Measurements from ENCODE around the gene MLX.
A peak's percentile ranks its signal among the peaks of the same experiment; 100 is the strongest.
"Not testable (repeated sequence)": the region's sequence is repeated elsewhere in the genome, so short reads cannot be mapped to it uniquely, and the experiment has no call there.

Gene MLX

DNA sequence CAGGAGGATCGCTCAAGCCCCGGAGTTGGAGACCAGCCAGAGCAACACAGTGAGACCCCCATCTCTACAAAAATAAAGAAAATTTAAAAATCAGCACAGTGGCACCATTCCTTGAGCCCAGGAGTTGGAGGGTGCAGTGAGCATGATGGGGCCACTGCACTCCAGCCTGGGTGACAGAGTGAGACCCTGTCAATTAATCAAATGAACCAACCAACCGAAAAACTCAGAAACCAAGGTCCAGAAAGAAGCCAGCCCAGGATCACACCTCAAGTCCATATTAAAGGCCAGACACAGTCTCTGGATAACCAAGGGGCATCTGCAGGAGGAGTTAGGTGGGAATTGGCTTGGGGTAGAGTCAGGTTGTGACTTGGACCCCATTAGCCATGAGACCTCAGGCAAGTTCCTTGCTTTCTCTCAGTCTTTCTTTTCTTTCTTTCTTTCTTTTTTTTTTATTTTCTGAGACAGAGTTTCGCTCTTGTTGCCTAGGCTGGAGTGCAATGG lies 11.7 kb upstream of the MLX start:
- DNase-seq (ENCODE audit: low spot score) = no peak

DNA sequence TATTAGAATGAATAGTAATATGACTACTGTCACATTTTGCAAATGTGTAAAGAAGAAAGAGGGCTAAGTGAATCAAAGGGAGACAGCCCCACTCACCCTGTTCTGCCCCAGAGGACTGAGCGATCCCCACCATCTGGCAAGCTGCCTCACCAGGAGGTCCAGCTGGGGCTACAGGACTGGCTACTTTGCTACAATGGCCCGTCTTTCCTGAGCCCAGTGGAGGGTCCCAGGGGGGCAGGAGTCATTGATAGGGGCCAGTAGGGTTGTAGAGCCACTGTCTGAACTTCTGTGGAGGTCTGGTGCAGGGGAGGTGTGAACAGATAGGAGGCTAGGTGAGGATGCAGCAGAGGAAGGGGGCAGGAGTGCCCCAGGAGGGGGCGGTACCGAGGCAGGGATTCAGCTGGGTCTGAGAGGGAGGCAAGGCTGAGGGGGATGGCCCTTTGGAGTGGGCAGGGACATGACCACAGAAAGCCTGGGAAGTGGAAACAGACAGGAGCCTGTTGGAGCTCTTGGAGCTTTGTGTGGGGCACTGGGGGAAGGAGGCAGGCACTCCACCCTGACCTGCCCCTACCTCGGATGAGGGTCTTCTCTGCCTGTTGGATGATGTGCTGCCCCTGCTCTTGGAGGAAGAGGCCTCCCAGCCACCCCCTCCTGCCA lies 10.8 kb upstream of the MLX start:
- not testable (repeated sequence) for DNase-seq (ENCODE audit: low spot score)

DNA sequence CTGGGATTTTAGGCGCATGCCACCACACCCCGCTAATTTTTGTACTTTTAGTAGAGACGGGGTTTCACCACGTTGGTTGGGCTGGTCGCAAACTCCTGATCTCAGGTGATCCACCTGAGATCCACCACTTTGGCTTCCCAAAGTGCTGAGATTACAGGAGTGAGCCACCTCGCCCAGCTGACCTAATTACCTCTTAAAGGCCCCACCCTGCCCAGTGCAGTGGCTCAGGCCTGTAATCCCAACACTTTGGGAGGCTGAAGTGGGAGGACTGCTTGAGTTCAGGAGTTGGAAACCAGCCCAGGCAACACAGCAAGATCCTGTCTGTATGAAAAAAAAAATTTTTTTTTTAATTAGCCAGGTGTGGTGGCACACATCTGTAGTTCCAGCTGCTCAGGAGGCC lies 7.8 kb upstream of the MLX start:
- no peak for DNase-seq (ENCODE audit: low spot score)

DNA sequence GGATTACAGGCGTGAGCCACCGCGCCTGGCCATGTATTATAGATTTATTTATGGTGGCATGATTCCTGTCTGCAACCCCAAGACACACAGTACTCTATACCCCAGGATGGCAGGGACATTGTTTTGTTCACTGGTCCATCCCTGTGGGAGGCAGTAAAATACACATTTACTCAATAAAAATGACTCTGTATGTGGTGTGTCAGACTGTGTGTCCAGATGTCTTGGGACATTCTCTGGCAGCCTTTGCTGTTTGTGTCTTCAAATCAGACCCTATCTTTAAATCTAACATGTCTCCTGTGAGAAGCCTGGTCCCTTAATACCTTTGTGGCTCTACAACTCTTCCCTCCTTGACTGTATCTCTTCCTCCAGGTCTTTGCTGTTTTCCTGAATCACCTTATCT lies 6.7 kb upstream of the MLX start:
- DNase-seq (ENCODE audit: low spot score) = no peak

DNA sequence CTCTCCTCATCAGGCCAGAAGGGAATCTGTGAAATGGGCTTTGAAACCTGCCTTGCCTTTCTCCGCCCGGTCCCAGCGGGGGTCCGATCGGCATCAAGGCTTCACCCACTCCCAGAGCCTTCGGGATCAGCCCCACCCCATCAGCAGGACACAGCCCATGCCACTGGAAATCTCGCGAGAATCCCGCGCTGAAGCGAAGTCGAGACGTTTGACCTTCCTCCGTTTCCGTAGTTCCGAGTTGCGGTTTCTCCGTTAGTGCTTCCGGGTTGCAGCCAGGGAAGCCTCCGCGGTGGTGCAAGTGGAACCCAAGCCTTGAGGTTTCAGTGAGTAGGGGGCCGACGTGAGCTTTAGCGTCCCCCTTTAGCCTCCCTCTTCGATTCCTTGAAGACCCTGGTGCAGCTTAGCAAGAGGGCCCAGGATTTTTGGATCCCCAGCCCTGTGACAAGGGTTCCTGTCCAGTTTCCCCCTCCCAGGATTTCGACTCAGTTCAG lies 5.0 kb upstream of the MLX start, which contains the start of gene COASY:
COASY (plus strand) TSS at position 252 of the 491 bp plus-strand sequence. CDS start 475 bp downstream, outside the sequence.
- DNase-seq (ENCODE audit: low spot score) = peak; percentile 97

DNA sequence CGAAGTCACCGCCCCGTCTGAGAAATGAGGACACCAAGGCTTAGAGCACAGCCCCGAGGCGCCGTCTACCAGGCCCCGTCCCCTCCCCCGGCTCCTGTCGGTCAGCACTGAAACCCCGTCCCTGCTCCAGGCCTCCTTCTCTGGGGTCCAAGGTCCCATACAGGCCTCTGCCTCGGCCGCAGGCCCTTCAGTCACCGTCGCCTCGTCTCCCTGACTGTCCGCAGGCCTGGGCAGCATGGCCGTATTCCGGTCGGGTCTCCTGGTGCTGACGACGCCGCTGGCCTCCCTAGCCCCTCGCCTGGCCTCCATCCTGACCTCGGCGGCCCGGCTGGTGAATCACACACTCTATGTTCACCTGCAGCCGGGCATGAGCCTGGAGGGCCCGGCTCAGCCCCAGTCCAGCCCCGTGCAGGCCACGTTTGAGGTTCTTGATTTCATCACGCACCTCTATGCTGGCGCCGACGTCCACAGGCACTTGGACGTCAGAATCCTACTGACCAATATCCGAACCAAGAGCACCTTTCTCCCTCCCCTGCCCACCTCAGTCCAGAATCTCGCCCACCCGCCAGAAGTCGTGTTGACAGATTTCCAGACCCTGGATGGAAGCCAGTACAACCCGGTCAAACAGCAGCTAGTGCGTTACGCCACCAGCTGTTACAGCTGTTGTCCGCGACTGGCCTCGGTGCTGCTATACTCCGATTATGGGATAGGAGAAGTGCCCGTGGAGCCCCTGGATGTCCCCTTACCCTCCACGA lies 4.3 kb upstream of the MLX start:
- DNase-seq (ENCODE audit: low spot score) = peak; percentile 19

DNA sequence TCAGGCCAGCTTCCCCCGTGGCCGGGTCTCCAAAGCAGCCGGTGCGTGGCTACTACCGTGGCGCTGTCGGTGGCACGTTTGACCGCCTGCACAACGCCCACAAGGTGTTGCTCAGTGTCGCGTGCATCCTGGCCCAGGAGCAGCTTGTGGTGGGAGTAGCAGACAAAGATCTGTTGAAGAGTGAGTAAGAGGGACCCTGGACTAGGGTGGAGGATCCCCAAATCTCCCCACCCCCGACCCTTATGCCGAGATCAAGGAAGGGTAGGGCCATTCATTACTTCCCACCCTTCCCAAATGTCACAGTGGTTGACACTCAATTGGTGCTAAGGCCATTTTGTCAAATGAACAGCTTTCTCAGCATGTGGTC lies 3.8 kb upstream of the MLX start:
- DNase-seq (ENCODE audit: low spot score) = no peak

DNA sequence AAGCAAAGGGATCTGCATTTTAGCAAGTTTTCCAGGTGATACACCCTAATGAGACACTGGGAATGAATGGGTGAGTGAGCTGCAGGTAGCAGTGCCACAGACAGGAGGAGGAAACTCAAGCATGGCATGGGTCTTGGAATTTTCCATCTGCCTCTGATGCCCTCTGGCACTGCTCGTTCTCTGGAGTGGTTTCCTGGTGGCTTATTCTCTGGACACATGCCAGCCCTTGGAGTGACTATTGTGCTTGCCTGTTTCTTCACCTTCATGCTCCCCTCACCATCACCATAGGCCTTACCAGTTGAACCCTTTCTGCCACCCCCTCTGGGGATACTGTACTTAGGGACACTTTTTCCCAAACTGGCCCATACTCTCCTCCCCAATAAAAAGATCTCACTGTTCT lies 3.4 kb upstream of the MLX start:
- DNase-seq (ENCODE audit: low spot score) = peak; percentile 70

DNA sequence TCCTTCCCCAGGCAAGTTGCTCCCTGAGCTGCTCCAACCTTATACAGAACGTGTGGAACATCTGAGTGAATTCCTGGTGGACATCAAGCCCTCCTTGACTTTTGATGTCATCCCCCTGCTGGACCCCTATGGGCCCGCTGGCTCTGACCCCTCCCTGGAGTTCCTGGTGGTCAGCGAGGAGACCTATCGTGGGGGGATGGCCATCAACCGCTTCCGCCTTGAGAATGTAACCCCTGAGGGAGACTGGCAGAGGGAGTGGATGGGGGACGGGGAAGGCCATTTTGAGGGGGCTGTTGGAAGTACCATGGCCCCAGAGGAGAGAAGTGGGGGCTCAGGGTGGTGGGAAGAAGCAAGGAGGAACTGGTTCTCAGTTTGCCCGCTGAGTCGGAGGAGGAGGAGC lies 3.0 kb upstream of the MLX start:
- DNase-seq (ENCODE audit: low spot score) = no peak

DNA sequence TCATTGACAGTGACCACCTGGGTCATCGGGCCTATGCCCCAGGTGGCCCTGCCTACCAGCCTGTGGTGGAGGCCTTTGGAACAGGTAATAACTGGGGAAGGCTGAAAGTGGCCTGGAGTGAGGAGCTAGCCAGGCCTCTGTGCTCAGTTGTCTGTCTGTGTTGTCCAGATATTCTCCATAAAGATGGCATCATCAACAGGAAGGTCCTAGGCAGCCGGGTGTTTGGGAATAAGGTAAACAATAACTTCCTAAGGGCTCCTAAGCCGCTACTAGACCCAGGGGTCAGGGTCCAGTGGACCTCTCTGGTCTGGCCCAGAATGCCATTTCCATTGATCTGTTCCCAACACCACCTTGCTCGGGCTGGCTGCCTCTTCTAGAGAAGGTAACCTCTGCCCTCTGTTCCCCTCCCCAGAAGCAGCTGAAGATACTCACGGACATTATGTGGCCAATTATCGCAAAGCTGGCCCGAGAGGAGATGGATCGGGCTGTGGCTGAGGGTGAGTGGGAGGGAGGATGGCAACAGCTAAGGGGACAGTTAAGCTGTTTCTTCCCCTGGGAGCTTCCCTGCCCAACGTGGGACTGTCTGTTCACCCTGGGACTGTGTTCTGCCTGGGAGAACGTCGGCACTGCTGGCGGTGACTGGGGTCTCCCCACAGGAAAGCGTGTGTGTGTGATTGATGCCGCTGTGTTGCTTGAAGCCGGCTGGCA lies 1.9 kb upstream of the MLX start:
- no peak for DNase-seq (ENCODE audit: low spot score)

DNA sequence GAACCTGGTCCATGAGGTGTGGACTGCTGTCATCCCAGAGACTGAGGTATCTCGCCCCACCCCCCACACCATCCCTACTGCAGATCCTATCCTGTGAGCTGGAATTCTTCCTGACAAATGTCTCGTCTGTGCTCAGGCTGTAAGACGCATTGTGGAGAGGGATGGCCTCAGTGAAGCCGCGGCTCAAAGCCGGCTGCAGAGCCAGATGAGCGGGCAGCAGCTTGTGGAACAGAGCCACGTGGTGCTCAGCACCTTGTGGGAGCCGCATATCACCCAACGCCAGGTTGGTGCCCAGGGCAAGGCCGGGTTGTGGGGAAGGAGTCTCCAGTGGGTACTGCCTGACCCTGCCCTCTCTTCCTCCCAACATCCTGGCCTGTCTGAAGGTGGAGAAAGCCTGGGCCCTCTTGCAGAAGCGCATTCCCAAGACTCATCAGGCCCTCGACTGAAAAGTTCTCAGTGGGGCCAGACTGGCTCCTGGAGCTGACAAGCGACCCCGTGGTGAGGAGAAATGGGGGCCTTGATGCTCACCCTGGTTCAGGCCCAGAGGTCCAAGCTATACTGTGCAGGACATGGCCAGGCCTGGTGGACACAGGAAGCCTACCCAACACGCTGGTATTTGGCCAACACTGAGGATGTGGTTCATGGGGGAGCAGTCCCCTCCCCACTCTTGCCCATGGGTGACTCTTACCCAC lies 1.2 kb upstream of the MLX start:
- no peak for DNase-seq (ENCODE audit: low spot score)

DNA sequence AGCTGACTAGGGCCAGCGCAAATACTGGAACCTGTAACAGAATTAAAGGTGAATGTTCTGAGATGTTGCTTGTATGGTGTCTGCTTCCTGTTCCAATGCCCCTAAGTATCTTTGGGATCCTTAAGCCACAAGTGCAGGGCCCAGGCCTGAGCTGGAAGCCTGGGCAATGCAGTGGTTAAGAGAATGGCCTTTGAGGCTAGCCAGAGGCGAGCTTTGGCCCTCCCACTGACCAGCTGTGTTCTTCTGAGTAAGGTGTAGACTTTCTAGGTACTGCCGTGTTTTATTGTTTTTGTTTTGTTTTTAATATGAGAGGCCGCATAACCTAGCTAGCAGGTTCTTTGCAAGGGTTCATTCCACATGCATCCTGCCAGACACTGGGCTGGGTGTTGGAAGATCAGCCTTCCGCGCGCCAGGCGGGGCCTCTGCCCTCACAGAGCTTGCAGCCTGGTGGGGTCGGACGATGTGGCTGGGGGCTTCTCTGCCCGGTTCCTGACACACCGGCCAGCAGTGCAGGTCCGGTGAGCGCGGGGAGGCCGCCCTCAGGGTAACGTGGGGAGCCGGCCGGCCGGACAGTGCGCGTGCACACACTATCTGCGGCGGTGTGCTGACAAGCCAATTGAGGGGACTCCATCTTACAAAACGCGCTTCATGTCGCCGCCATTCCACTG lies 551 bp upstream of the MLX start:
- DNase-seq (ENCODE audit: low spot score) = no peak

DNA sequence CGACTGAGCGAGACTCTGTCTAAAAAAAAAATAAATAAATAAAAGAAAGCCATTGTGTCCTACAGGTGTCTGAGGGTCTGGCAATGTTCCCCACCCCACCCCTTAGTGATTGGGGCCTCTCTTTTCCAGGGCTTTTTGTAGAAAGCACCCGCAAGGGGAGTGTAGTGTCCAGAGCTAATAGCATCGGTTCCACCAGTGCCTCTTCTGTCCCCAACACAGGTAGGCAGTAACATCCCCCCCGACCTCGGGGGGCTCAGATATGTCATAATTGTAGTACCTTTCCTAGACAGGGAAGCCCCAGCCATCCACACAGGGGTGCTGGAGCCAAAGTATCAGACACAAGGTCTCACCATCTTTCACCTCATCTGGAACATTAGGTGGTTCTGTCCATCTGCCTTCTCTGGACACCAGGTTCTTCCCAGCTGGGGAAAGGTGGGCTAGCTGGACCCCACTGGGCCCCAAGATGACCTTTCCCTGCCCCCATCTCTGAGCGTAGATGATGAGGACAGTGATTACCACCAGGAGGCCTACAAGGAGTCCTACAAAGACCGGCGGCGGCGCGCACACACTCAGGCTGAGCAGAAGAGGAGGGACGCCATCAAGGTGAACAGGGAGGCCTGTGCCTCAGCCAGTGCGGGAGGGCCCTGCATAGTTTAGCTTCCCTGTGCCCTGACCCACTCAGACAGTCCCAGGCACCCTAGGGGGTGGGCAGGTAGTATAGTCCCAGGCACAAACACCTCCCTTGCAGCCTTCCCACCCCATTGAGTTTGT lies 1.6 kb downstream of the MLX start:
- no peak for DNase-seq (ENCODE audit: low spot score)

DNA sequence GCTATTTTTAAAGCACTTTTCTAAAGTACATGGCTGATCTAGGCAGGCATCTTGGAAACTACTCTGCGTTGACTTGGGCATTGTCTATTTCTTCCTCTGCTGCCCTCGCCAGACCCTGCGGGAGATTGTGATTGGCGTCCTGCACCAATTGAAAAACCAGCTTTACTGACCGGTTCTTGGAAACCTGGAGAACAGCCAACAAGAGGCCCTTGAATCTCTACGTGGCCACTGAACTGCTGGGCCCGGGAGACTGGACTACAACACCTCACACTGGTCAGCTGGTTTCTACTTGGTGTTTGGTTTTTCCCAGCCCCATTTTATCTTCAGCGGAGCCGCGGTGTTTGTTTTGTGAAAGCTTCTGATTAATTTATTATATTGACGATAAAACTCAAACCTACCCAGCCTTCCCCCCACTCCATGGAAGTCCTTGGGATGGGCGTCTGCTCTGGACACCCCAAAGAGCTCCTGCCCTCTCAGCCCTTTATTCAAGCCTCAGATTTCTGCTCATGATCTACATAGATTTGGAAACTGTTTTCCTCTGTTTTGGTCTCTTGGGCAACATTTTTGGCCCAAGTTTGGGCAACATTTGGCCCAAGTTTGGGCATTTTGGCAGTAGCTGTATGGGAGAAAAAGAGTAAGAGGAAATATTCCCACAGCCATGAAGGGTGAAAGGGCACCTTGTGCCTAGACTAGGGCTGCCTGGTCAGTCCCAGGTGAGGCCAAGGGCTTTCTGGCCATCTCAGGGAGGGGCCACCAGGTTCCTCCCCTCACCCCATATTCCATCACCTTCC lies 4.7 kb downstream of the MLX start:
- no peak for DNase-seq (ENCODE audit: low spot score)

DNA sequence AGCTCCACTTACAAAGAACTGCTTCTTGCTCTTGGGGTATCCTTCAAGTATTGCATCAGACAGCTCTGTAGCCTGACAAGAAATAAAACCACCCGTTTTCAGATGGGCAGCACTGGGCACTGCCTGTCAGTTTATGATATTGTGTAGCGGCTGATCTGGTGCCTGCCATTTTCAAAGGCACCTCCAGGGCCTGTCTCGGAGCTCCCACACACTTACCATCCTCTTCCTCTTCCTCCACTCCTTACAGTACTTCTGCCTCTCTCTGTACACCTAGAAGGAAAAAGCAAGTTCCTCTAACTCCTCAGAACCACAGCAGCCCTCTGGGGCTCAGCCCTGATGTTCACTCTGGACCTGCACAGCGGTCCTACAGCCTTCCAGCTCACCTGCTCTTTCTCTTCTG lies 6.2 kb downstream of the MLX start:
- DNase-seq (ENCODE audit: low spot score) = no peak

DNA sequence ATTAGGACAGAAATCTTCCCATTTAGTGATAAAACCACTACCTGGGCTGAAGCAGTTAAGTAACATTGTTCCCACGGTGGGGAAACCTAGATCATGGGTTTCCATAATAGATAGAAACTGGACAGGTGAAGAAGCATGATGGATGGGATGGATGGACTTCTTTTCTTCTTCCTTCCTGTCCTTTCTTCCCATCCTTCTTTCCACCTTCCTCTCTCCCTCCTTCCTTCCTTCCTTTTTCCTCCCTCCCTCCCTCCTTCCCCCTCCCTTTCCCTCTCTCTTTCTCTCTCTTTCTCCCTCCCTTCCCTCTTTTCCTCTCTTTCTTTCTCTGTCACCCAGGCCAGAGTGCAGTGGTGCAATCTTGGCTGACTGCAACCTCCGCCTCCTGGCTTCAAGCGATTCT lies 7.6 kb downstream of the MLX start:
- no peak for DNase-seq (ENCODE audit: low spot score)

DNA sequence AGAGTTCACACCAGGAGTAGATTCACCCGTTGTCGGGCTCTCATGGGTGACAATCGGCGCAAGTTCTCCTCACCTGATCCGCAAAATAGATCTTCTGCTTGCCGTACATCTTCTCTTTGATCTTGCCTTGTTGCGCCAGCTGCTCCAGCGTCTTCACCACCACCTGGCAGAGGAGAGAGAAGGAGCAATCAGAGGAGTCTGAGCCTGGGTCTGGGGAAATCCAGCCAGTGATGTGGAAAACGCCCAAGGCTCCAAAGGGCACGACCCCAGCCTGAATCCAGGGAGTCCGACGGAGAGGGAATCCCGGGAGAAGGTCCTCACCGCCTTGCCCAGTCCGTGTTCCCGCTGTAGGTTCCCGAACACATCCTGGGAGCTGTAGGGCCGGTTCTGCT lies 10.2 kb downstream of the MLX start:
- DNase-seq (ENCODE audit: low spot score) = no peak

DNA sequence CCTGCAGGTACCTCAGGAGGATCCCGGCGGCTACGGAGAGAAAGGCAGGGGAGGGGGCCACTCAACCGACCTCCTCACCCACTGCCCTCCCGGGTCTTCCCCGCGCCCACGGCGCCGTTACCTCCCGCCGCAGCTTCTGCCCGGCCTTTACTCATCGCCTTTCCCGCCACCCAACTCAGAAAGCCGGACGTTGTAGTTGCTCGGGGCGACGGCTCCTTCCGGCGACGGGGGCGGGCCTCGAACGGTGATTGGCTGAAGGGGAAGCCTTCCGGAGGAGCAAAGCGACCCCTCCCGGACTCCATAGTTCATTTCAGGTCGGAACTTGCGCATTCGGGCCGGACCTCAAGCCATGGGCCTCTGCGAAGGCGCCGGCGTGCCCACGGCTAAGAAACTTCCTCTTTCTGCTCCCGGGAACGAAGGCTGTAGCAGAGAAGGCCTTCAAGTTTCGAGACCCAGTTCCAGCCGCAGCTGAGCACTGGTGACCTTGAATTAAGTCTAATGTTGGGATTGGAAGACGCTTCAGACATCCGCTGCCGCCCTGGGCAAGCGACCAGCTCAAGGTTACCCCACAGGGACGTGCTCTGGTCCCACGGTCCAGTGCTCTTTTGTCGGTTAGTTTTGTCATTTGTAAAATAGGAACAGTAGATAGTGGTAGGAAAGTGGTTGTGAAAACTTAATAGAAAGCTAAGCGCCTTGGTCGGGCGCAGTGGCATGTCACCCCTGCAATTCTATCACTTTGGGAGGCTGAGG lies 10.8 kb downstream of the MLX start, which contains the start of gene PSMC3IP:
PSMC3IP (minus strand) TSS at position 198 of the 750 bp plus-strand sequence; CDS start at position 155, 43 bp downstream.
- peak; percentile 96 for DNase-seq (ENCODE audit: low spot score)

DNA sequence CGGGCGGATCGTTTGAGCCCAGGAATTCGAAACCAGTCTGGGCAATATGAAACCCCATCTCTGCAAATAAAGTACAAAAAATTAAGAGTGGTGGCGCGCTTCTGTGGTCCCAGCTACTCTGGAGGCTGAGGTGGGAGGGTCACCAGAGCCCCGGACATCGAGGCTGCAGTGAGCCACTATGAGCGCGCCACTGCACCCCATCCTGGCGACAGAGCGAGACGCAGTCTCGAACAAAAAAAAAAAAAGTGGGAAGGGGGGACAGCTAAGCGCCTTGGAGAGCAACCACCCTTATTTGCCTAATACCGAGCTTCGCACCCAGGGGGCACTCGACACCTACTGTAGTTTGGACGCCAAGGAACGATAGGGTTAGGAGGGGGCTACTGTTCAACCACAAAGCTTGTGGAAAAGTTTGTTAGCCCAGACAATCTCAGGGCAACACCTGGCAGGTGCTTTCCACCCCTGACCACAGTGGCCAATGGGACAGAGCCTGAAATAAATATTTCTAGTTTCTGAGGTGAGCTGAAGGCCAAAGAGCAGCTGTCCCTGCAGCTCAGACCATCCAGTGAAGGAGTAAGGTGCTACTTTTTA lies 11.5 kb downstream of the MLX start:
- DNase-seq (ENCODE audit: low spot score) = peak; percentile 77
